ENCODE measurements around the gene AGAP1.

The AGAP1 gene

DNA sequence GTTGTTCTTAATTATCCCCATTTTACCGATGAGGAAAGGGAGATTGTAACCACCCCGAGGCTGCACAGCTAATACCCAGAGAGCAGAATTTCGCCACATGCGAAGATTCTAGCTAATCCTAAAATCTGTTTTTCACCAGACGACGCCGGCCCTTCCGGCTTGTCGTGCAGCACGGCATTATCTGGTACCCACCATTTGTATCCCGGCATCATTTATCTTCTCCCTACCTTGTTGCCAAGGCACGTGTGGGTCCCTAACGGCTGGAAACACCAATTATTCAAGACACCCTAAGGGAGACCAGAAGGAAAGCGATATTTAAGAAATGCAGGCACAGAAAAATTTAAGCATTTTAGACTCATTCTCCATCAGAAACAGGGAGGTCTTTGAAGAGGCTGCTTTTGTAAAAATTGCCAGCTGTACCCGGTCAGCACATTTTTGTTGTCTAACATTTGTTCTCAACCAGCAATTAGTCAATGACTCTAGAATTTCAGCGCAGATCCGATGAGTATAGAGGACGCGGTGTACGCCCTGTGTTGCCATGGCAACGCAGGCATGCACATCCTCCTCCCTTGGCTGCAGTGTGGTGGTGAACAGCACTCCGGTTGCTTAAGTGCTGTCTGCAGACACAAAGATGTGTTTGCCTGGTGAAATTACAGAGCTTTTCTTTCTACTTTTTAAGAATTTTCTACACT is 111.6 kb downstream of the AGAP1 start:
- Mint-ChIP-seq H3K4me3 (no peak overlapping the region), H3K27me3 (no peaks in the 10 kb centered on the region), H3K9me3 (peaks cover 15% of the 10 kb centered on the region), H3K4me1 (no peaks in the 10 kb centered on the region), H3K36me3 (ENCODE audit: low read depth) (peaks cover 3% of the 10 kb centered on the region), H3K27ac (no peak overlapping the region)
- ATAC-seq (no peak), DNase-seq (no peak)

DNA sequence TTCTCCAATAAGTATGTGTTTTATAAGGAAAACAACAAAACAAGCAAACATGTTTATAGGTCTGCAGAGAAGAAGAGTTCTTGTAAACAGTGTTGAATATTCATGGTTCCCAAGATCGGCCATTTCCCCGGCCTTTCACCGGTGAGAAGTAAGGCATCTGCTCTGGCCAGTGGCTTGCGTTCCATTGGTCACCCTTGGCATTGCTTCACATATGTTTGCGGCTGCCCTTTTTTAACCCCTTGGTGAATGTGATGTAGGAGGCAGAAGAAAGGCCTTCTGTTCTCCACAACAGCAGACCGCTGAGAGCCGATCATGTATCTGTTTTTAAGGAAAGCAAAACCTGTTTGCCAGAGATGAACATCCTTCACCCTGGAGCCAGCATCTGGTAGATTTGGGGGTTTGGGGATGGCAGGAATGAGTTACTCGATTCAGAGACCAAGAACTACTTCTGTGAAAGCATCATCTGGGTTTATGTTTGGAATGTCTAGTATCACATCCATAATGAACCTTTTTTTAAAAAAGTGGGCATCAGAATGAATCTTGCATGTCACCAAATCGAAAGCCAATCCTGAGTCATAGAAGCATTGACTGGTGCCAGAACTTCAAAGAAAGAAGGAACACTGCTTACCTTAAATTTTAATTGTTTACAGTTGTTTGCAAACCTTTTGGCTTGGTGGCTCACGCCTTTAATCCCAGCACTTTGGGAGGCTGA is 112.3 kb downstream of the AGAP1 start:
- peaks cover 15% of the 10 kb centered on the region for H3K9me3 Mint-ChIP-seq
- no peaks in the 10 kb centered on the region for H3K4me1 Mint-ChIP-seq
- no peak overlapping the region for H3K27ac Mint-ChIP-seq
- H3K36me3 Mint-ChIP-seq (ENCODE audit: low read depth): peaks cover 3% of the 10 kb centered on the region
- no peaks in the 10 kb centered on the region for H3K27me3 Mint-ChIP-seq
- DNase-seq: no peak
- H3K4me3 Mint-ChIP-seq: no peak overlapping the region
- ATAC-seq: no peak

DNA sequence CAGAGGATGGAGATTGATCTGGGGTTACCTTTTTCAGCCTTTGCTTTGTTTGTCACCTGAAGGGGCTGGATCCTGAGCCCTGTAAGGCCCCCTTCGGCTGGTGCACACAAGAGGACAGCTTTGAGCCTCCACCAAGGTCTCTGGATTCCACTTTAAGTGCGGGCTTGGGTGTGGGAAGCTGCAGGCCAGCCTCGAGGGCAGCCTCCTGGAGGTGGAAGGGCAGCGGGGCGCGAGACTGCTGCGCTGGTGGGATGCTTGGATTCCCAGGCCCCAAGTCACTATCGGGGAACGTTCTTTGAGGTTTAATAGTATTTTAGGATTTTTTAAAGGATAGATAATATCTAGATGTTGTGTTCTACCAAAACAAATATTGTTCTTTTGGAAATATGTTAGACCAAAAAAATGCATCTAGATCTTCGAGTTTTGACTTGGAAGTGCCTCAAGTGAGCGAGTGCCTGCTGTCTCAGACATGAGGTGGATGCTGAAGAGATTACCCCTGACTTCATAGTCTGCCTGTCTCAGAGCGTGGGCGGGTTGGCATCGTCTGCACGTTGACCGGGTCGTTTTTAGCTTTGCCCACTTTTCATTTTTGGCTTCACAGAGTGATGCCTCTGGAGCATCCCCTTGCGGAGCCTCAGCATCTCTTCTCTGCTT is 113.8 kb downstream of the AGAP1 start:
- no peaks in the 10 kb centered on the region for H3K27me3 Mint-ChIP-seq
- H3K9me3 Mint-ChIP-seq: peaks cover 9% of the 10 kb centered on the region
- H3K36me3 Mint-ChIP-seq (ENCODE audit: low read depth): peaks cover 3% of the 10 kb centered on the region
- no peak for DNase-seq
- no peaks in the 10 kb centered on the region for H3K4me1 Mint-ChIP-seq
- no peak overlapping the region for H3K4me3 Mint-ChIP-seq
- ATAC-seq: no peak
- H3K27ac Mint-ChIP-seq: no peak overlapping the region

DNA sequence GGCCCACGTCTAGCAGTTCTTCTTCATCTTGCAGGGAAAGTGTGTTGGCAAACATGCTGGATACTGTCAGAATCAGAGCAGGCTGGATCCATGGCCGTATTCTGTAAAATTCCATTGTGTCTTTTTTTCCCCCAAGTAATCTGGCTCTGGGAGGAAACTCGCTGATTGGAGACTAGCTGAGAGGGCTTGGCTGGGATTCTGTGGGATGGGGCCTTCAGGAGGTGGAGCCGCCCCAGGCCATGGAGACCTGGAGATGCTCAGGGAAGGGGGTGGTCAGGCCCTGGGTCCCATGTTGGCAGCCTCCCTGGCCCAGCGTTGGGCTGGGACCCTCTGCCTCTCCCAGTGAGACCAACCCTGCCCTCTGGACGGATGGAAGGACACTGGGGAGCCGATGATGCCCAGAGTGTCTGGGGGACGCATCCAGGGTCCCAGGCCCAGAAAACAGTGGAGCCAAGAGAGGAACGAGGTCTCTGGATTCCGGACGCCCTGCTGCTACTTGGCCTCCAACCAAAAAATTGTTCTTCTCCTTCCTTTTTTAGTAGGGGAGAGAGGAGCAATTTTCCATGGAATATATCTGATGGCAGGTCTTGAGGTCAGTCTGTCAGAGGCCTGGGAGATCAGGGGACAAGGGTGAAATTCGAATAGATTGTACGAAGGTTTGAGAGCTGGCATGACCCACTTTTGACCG is 114.5 kb downstream of the AGAP1 start:
- Mint-ChIP-seq H3K9me3 (peaks cover 5% of the 10 kb centered on the region), H3K4me3 (no peak overlapping the region), H3K36me3 (ENCODE audit: low read depth) (peaks cover under 1% of the 10 kb centered on the region), H3K27ac (no peak overlapping the region), H3K4me1 (no peaks in the 10 kb centered on the region), H3K27me3 (no peaks in the 10 kb centered on the region)
- DNase-seq (no peak), ATAC-seq (no peak)

DNA sequence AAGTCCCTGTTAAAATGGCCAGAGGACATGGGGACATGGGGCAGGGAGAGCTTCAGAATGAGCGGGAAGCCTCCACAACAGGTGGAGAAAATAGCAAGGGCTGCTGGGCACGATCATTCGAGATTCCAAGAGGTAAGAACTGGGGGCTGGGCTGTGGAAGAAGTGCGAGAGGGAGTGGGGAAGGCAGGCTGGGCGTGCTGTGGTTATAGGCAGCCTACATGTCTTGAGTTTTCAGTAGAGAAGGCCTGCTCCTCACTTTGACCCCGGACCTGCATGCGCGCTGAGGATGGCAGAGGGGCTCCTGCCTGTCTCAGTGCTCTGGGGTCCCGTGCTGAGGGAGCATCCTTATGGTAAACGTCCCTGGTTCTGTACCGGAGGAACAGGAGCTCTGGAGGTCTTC is 115.5 kb downstream of the AGAP1 start:
- ATAC-seq: no peak
- no peak overlapping the region for H3K27ac Mint-ChIP-seq

DNA sequence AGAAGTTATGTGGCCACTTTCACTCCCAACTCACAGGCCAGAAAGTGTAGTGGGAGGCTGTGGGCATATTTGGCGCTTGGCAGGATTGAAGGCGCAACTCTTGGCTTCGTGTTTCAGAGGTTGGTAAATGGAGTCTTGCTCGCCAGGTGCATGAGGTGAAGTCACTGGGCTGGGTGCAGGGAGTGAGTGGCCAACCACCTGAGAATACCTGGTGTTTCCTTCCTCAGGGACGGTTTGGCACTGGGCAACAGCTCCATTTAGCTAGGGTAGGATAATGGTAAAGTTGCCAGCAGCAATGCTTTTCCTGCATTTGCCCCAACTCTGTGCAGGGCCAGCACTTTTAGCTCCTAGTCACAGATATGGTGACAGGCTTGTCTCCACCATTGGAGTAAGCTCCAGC is 115.9 kb downstream of the AGAP1 start:
- H3K9me3 Mint-ChIP-seq: no peaks in the 10 kb centered on the region
- H3K4me1 Mint-ChIP-seq: no peaks in the 10 kb centered on the region
- H3K4me3 Mint-ChIP-seq: no peak overlapping the region
- DNase-seq (no peak), ATAC-seq (no peak)
- H3K27me3 Mint-ChIP-seq: peaks cover 2% of the 10 kb centered on the region
- H3K27ac Mint-ChIP-seq: no peak overlapping the region
- no peaks in the 10 kb centered on the region for H3K36me3 Mint-ChIP-seq (ENCODE audit: low read depth)

More for the DNA sequence above, 115.5 kb downstream of the AGAP1 start:
- Mint-ChIP-seq H3K4me3 (no peak overlapping the region), H3K9me3 (no peaks in the 10 kb centered on the region), H3K4me1 (no peaks in the 10 kb centered on the region), H3K27me3 (peaks cover 2% of the 10 kb centered on the region), H3K36me3 (ENCODE audit: low read depth) (no peaks in the 10 kb centered on the region)
- DNase-seq: no peak

DNA sequence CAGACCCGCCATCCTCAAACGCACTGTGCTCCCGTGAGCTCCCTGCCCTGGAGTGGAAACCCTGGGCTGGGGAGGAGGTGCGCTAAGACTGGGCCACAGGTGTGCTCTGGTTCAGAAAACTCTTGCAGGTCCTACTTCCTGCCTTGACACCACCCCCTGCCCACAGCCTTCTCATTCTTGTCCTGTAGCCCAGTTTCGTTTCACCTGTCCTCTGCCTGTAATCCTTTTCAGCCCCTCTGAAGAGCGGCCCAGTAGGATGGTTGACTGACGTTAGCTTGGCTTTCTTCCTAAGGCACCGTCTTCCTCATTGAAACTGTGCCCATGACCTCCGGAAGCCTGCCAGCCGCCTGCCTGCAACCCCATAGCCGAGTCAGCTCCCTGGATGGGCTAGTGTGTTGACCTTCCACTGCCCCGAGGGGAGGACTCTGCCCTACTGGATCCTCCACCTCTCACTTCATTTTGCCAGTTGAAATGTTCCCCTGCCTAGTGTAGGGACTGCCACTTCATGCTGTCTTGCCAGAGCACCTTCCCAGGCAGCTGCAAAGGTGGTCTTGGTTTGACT is 116.9 kb downstream of the AGAP1 start:
- Mint-ChIP-seq H3K36me3 (ENCODE audit: low read depth) (no peaks in the 10 kb centered on the region), H3K9me3 (no peaks in the 10 kb centered on the region), H3K4me3 (no peak overlapping the region), H3K4me1 (peaks cover 3% of the 10 kb centered on the region), H3K27me3 (peaks cover 2% of the 10 kb centered on the region), H3K27ac (no peak overlapping the region)
- DNase-seq (no peak), ATAC-seq (no peak)

DNA sequence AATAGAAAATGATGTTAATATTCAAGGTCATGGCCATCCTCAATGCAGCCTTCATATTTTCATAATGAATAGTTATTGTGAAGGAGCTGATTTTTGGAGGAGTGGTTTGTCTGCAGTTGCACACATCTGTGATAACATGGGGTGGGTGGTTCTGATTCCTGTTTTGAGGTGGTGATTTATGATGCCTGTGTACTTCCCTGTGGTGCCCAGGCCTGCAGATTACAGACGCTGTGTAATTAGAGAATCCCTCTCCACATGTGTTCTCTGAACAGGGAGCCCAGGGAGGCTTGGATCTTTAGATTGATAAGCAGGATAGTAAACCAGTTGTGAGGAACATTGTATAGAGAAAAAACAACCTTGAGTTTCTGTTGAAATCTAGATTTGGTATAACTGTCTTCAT is 117.5 kb downstream of the AGAP1 start:
- no peaks in the 10 kb centered on the region for H3K9me3 Mint-ChIP-seq
- peaks cover 3% of the 10 kb centered on the region for H3K4me1 Mint-ChIP-seq
- no peak overlapping the region for H3K27ac Mint-ChIP-seq
- peaks cover 2% of the 10 kb centered on the region for H3K27me3 Mint-ChIP-seq
- no peak overlapping the region for H3K4me3 Mint-ChIP-seq
- no peak for DNase-seq
- no peak for ATAC-seq
- no peaks in the 10 kb centered on the region for H3K36me3 Mint-ChIP-seq (ENCODE audit: low read depth)

DNA sequence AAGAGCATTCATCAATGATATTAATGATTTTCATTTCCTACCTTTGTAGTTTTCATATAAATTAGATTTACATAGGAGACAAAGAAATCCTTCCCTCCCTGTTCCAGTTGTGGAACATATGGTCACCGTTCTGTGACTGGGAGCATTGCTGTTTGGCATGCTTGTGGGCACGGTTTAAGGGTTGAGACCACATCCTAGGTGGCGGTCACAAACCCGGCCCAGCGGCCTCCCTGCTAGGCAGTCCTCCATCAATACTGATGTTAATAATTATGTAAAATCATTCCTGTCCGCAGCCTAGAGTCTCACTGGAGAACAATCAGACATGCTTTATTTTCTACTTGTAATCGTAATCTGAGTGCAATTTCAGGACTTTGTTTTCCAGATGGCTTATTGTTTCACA is 117.9 kb downstream of the AGAP1 start:
- H3K27ac Mint-ChIP-seq: no peak overlapping the region
- DNase-seq (no peak), ATAC-seq (no peak)
- H3K36me3 Mint-ChIP-seq (ENCODE audit: low read depth): no peaks in the 10 kb centered on the region
- peaks cover 3% of the 10 kb centered on the region for H3K4me1 Mint-ChIP-seq
- H3K4me3 Mint-ChIP-seq: no peak overlapping the region
- H3K27me3 Mint-ChIP-seq: peaks cover 2% of the 10 kb centered on the region
- no peaks in the 10 kb centered on the region for H3K9me3 Mint-ChIP-seq

DNA sequence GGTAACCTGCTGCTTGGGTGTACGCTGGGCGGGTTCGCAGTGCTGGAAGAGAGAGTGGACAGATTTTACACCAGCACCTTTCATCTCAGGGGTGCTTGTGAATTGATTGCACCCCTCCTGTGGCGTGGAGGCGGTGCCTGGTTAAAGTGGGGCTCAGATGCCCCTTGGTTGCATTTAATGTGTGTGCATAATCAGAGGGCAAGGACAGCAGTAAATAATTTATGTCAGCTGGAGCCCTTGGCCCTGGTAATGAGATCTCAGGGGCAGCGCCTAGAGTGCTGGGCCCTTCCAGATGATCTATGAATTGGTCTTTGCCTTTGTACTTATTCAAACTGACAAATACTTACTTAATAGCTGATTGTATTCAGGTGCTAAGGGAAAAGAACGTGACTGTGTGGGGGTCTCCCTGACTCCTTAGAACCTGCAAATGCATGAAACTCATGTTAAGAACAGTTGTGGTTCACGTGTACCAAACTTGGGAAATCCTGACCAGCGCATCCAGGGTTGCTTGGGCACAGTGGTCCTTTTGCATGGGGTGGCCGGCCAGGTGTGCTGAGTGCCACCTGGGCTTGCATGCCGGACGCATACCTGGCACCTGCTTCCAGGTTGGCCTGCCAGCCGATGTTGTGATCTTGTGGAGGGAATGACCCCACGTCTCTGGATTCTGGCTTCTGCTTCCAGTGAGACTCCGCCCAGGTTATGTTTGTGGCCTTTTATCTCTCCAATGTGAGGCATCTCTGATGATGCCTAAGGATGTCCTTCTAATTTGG is 118.5 kb downstream of the AGAP1 start:
- H3K27me3 Mint-ChIP-seq: peaks cover 2% of the 10 kb centered on the region
- H3K36me3 Mint-ChIP-seq (ENCODE audit: low read depth): no peaks in the 10 kb centered on the region
- H3K27ac Mint-ChIP-seq: no peak overlapping the region
- ATAC-seq: no peak
- no peak overlapping the region for H3K4me3 Mint-ChIP-seq
- H3K4me1 Mint-ChIP-seq: peaks cover 3% of the 10 kb centered on the region
- no peaks in the 10 kb centered on the region for H3K9me3 Mint-ChIP-seq
- DNase-seq: no peak

DNA sequence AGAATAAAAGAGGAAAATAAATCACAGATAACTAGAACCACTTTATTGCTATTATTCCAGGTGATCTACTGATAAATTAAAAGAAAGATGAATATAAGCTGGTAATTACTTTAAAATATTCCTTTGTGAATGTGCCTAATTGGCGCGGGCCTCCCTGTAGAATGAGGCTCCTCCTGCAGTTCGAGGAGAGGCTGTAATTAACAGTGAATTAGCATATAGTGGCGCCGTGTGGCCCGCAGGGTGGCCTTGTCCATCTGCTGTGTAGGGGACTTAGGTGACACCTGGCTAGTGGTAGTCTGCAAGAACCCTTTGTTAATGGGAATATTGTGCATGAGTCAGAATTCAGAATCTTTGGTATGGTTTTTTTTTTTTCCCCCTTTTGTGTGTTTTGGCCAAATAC is 119.8 kb downstream of the AGAP1 start:
- Mint-ChIP-seq H3K27ac (no peak overlapping the region), H3K9me3 (no peaks in the 10 kb centered on the region), H3K27me3 (peaks cover 2% of the 10 kb centered on the region), H3K4me1 (peaks cover 3% of the 10 kb centered on the region), H3K4me3 (no peak overlapping the region), H3K36me3 (ENCODE audit: low read depth) (no peaks in the 10 kb centered on the region)
- ATAC-seq (no peak), DNase-seq (no peak)

DNA sequence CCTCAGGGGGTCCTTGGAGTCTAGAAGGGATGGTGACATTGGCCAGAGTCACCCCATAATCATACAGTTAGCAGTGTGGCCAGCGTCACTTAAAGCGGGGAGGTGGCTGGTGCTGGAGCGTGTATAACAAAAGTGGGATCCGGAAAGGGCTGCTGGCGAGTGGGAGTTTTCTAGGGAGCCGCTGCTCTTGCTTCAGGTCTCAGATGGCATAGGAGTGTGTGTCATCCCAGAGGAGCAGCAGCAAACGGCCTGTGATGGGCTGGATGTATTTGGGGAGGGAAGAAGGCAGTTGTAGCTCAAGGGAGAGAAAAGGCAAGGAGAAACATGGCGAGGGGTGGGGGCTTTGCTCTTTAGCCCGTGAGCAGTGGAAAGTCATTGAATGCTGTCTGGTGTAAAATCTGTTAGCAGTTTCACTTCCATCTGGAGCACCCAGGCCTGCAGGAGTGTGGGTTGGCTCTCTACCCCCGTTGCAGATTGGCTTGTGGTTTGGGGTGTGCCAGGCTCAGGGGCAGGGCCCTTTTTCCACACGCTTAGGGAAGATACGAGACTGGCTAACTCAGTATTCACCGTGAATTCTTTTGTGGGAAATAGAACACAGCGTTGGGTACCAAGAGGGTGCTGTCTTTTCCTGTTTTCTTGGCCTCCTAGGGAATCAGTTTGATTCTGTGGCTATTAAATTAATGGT is 120.5 kb downstream of the AGAP1 start:
- no peak overlapping the region for H3K27ac Mint-ChIP-seq
- DNase-seq (no peak), ATAC-seq (no peak)
- peaks cover 3% of the 10 kb centered on the region for H3K4me1 Mint-ChIP-seq
- H3K27me3 Mint-ChIP-seq: peaks cover 2% of the 10 kb centered on the region
- no peaks in the 10 kb centered on the region for H3K36me3 Mint-ChIP-seq (ENCODE audit: low read depth)
- H3K9me3 Mint-ChIP-seq: no peaks in the 10 kb centered on the region
- H3K4me3 Mint-ChIP-seq: no peak overlapping the region

DNA sequence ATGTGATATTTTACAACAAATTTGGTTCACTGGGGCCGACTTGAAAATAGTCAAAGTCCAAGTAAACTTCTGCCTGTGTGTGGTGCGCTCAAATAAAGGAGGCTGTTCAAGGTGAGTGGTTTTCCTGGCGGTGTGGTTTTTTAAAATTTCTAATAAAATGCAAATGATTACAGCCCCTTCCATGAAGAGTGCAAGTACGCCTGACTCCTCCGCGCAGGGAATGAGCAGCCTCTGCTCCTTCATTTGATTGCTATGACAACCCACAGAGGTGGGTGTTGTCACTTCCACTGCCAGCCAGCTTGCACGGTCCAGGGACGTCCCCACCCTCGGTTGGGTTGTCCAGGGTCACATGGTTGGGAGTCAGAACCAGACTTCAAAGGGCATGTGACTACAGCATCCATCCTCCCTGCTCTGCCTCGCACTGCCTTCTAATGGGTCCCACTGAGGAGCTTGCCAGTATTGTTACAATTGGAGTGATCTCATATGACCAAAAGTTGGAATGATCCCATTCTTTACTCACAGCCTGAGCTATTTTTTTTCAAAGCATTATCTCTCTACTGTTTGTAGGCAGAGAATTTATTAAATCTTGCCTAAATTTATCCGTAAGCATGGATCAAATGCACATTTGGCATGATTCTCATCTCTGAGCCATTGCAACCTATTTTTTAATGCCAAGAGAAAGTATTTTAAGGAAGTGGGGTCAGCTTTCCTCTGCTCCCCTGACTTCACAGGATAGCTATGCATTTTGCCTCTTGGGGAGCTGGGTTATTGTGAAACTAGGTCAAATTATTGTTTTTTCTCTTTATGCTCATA is 121.3 kb downstream of the AGAP1 start:
- no peak for ATAC-seq
- Mint-ChIP-seq H3K27ac (no peak overlapping the region), H3K4me3 (no peak overlapping the region), H3K36me3 (ENCODE audit: low read depth) (no peaks in the 10 kb centered on the region), H3K4me1 (peaks cover 3% of the 10 kb centered on the region), H3K27me3 (peaks cover 2% of the 10 kb centered on the region), H3K9me3 (no peaks in the 10 kb centered on the region)
- DNase-seq: no peak
